Measurements from ENCODE around the gene EGLN1. TPM values are rescaled to one million over a fixed set of nuclear protein-coding genes. Genes with fewer than 3 reads are reported as not detected.

EGLN1 gene
- polyA plus RNA-seq, 1 donor = 44.3 TPM

DNA sequence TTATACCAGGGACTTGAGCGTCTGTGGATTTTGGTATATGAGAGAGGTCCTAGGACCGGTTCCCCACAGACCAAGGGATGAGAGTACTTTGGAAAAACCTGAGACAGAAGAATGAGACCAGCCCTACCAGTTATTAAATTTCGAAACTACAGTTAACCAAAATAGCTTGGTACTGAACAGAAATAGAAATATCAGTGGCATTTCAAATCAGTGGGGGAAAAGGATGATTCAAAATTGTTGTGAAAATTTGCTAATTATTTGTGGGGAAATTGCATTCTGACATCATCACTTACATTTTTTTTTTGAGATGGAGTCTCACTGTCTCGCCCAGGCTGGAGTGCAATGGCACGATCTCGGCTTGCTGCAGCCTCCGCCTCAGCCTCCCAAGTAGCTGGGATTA is 92.6 kb downstream of the EGLN1 start:
- no peak for DNase-seq (ENCODE audit: low read depth)

DNA sequence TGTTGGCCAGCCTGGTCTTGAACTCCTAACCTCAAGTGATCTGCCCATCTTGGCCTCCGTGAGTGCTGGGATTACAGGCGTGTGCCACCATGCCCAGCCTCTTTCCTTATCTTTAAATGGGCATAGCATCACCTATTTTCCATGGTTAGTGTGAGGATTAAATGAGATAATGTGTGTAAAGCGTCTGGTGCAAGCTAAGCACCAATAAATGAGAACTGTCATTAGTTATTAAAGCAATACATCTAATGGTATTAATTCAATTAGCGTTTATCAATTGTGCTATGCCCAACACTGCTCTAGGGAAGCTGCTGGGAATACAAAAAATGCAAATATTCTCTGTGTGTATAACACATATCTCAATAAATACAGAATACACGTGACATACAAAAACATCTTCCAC is 94.5 kb downstream of the EGLN1 start:
- DNase-seq (ENCODE audit: low read depth) = no peak

DNA sequence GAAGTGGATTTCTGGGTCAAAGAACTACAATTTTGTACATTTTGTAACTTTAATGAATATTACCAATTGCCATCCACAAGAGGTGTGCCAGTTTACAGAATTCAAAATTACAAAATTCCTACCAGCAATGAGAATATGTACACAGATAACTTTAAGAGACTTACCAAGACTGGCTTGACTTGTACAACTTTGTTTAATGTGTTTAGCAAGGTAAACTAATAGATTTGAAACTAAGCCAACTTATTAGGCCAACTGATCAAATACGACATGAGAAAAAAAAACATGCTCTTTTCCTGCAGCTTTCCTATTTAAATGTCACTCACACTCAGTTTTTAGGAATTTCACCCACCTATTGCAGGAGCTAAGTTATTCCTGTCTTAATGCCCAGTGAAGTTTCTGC is 95.8 kb downstream of the EGLN1 start:
- DNase-seq (ENCODE audit: low read depth) = no peak

- no peak for DNase-seq (ENCODE audit: low read depth)
Measured at GRCh38 chr1:231324660-231325059, 97.4 kb downstream of the EGLN1 start.

DNA sequence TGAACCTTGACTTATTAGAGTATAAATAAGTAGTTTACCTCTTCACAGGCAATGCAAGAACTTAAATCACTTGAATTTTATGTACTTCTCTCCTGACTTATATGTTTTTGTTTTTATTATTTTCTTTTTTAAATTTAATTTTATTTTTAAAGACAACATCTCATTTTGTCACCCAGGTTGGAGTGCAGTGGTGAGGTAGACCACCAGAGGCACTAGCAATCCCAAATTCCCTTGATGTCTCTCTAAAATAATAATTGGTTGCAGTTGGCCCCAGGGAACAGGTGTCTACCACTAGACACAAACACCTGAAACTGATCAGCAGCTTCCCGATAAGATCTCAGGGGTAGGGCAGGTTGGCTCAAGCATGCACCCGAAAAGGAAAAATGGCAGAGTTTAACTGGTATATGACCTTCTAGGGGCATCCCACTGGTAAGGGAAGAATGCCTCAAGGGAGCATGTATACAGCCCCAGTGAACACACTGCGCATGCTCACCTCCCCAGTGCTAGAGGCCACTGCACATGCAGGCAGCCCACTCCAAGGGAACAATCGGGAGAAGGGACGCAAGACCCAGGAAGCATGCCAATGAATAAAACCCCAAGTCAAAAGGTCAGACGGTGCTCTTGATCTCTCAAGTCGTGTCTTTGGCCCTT is 99.1 kb downstream of the EGLN1 start:
- no peak for DNase-seq (ENCODE audit: low read depth)

- DNase-seq (ENCODE audit: low read depth) = no peak
Measured at GRCh38 chr1:231319080-231319479, 103.0 kb downstream of the EGLN1 start.

DNA sequence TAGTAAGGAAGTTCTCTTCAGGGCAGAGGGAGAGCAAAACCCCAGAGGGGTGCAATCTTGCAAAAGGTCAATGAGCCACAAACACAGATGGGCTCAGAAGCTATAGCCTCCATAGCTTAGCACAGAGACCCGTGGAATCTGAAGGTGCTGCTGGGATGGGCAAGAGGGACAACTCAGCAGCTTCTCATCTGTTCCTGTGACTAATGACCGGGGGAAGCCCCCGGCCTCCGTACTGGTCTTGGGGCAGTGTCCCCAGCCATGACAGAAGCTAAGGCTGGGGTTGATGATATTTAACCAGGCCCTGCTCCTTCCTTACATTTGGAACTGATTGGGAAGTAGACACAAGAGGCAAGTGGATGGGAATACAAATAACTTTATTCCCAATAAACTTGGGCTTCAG is 103.5 kb downstream of the EGLN1 start:
- DNase-seq (ENCODE audit: low read depth) = no peak

DNA sequence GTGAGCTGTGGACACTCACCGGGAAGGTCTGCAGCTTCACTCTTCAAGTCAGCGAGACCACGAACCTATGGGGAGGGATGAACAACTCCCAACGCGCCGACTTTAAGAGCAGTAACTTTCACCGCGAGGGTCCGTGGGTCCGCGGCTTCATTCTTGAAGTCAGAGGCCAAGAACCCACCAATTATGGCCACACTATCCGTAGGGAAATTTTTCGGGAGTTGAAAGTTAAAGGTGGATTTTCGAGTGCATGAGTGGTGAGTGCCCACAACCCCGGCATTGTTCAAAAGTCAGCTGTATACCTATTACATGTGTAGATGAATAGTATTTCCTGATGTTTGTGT is 104.1 kb downstream of the EGLN1 start:
- DNase-seq (ENCODE audit: low read depth) = no peak

GRCh38 chr1:231317306-231318014 is 104.6 kb downstream of the EGLN1 start:
- no peak for DNase-seq (ENCODE audit: low read depth)

DNA sequence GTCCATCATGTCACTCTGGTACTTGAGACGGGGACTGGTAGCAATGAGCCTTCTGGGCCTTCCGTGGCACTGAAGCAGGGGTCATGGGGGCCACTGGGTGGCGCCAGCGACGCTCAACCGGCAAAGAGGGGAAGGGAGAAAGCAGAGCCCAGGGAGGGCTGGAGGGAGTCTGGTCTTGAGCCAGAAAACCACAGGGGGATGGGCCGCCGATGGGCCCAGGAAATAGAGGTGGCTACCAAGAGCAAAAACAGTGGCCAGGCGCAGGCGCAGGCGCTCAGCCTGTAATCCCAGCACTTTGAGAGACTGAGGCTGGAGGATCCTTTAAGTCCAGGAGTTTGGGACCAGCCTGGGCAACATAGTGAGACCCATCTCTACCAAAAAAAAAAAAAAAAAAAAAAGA is 106.2 kb downstream of the EGLN1 start:
- DNase-seq (ENCODE audit: low read depth) = no peak

Other genes with a start within 250 kb of the EGLN1 start
- 60.3 TPM for gene GNPAT, start 181.1 kb downstream of the EGLN1 start, polyA plus RNA-seq (ENCODE audit: insufficient read length)
- 6.6 TPM for gene EXOC8, start 84.4 kb downstream of the EGLN1 start, polyA plus RNA-seq (ENCODE audit: insufficient read length)
- 6.3 TPM for gene SPRTN, start 84.0 kb downstream of the EGLN1 start, polyA plus RNA-seq (ENCODE audit: insufficient read length)
- gene TSNAX, start 106.4 kb upstream of the EGLN1 start, polyA plus RNA-seq (ENCODE audit: insufficient read length) = 32.0 TPM
- 6.3 TPM for gene DISC1, start 204.5 kb upstream of the EGLN1 start, polyA plus RNA-seq (ENCODE audit: insufficient read length)